Measurements from ENCODE around the gene MT2A. TPM values are rescaled to one million over a fixed set of nuclear protein-coding genes. Genes with fewer than 3 reads are reported as not detected.
"Not testable (repeated sequence)": the region's sequence is repeated elsewhere in the genome, so short reads cannot be mapped to it uniquely, and the experiment has no call there.

Gene MT2A
- total RNA-seq, 1 experiment from 2014 or later: 683 TPM

GRCh38 chr16:56580391-56581048, 27.9 kb upstream of the MT2A start:
- no peak overlapping the region for H3K4me2 ChIP-seq (ENCODE audit: low read length)
- H3K79me2 ChIP-seq (ENCODE audit: low read length): no peaks in the 10 kb centered on the region
- H3K27ac ChIP-seq (ENCODE audit: low read length): no peak overlapping the region
- no peak for ATAC-seq
- no peak for DNase-seq
- CTCF ChIA-PET: no interaction called here
- no peak overlapping the region for H3K4me3 ChIP-seq (ENCODE audit: low read length)
- POLR2A ChIA-PET (ENCODE audit: unreplicated experiment): no interaction called here
- no TSS peak for BruUV-seq (replicated peaks)
- no peaks in the 10 kb centered on the region for H3K27me3 ChIP-seq (ENCODE audit: low read length)
- no peak overlapping the region for H2AFZ ChIP-seq (ENCODE audit: low read length)
- H3K9me3 ChIP-seq (ENCODE audit: low read length): no peaks in the 10 kb centered on the region
- no peak overlapping the region for H3K9ac ChIP-seq (ENCODE audit: low read length)
- no peaks in the 10 kb centered on the region for H3K36me3 ChIP-seq (ENCODE audit: low read depth, low read length)
- intact Hi-C loops (cut with micrococcal nuclease): no loop called here
- no peaks in the 10 kb centered on the region for H3F3A ChIP-seq (ENCODE audit: low read length, unreplicated experiment)
- TF ChIP-seq EZH2 (IDR thresholded peaks at IDR 0.05; ENCODE audit: low read length, unreplicated experiment): no peak
- no peak for TF ChIP-seq CTCF (conservative IDR thresholded peaks at IDR 0.05; ENCODE audit: low read depth, low read length)
- H4K20me1 ChIP-seq (ENCODE audit: low read length): no peaks in the 10 kb centered on the region
- H3K4me1 ChIP-seq (ENCODE audit: insufficient read depth, low read length): peaks cover 4% of the 10 kb centered on the region; the same call in 1 of the 2 replicates
- H3K9me2 ChIP-seq (replicated peaks; ENCODE audit: low read length): no peaks in the 10 kb centered on the region

GRCh38 chr16:56582911-56583310, 25.5 kb upstream of the MT2A start:
- H3K27ac ChIP-seq (ENCODE audit: low read length); H3K4me2 ChIP-seq (ENCODE audit: low read length); H3K9me2 ChIP-seq (replicated peaks; ENCODE audit: low read length); H2AFZ ChIP-seq (ENCODE audit: low read length); H3K4me1 ChIP-seq (ENCODE audit: insufficient read depth, low read length); H3K36me3 ChIP-seq (ENCODE audit: low read depth, low read length); H3K4me3 ChIP-seq (ENCODE audit: low read length); H4K20me1 ChIP-seq (ENCODE audit: low read length); H3F3A ChIP-seq (ENCODE audit: low read length, unreplicated experiment); H3K9ac ChIP-seq (ENCODE audit: low read length); H3K9me3 ChIP-seq (ENCODE audit: low read length); BruUV-seq (replicated peaks); H3K27me3 ChIP-seq (ENCODE audit: low read length); H3K79me2 ChIP-seq (ENCODE audit: low read length); intact Hi-C loops (cut with micrococcal nuclease); DNase-seq; ATAC-seq; CTCF ChIA-PET; POLR2A ChIA-PET (ENCODE audit: unreplicated experiment): not testable (repeated sequence)

GRCh38 chr16:56583351-56584168, 24.8 kb upstream of the MT2A start:
- Histone ChIP-seq H3K79me2 (ENCODE audit: low read length) (no peaks in the 10 kb centered on the region), H3K9me3 (ENCODE audit: low read length) (no peaks in the 10 kb centered on the region), H3K4me3 (ENCODE audit: low read length) (no peak overlapping the region), H3K4me2 (ENCODE audit: low read length) (no peak overlapping the region), H3K27me3 (ENCODE audit: low read length) (no peaks in the 10 kb centered on the region), H4K20me1 (ENCODE audit: low read length) (no peaks in the 10 kb centered on the region), H3K27ac (ENCODE audit: low read length) (no peak overlapping the region), H3K36me3 (ENCODE audit: low read depth, low read length) (no peaks in the 10 kb centered on the region), H3F3A (ENCODE audit: low read length, unreplicated experiment) (no peaks in the 10 kb centered on the region), H3K4me1 (ENCODE audit: insufficient read depth, low read length) (no peaks in the 10 kb centered on the region), H3K9ac (ENCODE audit: low read length) (no peak overlapping the region), H2AFZ (ENCODE audit: low read length) (no peak overlapping the region), H3K9me2 (replicated peaks; ENCODE audit: low read length) (no peaks in the 10 kb centered on the region)
- POLR2A ChIA-PET (ENCODE audit: unreplicated experiment): no interaction called here
- ATAC-seq (no peak), DNase-seq (no peak)
- no TSS peak for BruUV-seq (replicated peaks)
- intact Hi-C loops (cut with micrococcal nuclease): no loop called here
- TF ChIP-seq CTCF (conservative IDR thresholded peaks at IDR 0.05; ENCODE audit: low read depth, low read length): no peak
- TF ChIP-seq EZH2 (IDR thresholded peaks at IDR 0.05; ENCODE audit: low read length, unreplicated experiment): no peak
- no peak for TF ChIP-seq EZH2phosphoT487 (IDR thresholded peaks at IDR 0.05; ENCODE audit: borderline replicate concordance, low read length)
- CTCF ChIA-PET: no interaction called here
